B cell (primary cell): Measurements from ENCODE around the gene HOXC9. TPM values are rescaled to one million over a fixed set of nuclear protein-coding genes. Genes with fewer than 3 reads are reported as not detected.

Experiments used
- ATAC-seq: fragments of 200-7000 bp; cut with Tn5 transposase; one replicate; pipeline ENCODE4 v1.10.0; 2021; ENCODE audit warnings: low read depth, mild to moderate bottlenecking, moderate number of reproducible peaks, moderate library complexity
- CTCF ChIA-PET: fragments of 350-600 bp; sonication (Branson Sonifier 250); formaldehyde crosslinking; loops from one replicate; lab custom pipeline; 2021; ENCODE audit warnings: antibody characterized with exemption, inconsistent platforms; lab: Charles Lee
- POLR2A ChIA-PET: fragments of 350-600 bp; sonication (Branson Sonifier 250); formaldehyde crosslinking; loops from one replicate; lab custom pipeline; 2021; ENCODE audit warnings: antibody characterized with exemption; lab: Charles Lee
- DNase-seq: peaks from one replicate; pipeline ENCODE4 v3.0.0; 2013
- H2AFZ ChIP-seq: 2 replicates; pipeline ENCODE4 v1.6.1; 2012; ENCODE audit warnings: mild to moderate bottlenecking, low read depth, low read length; ENCODE audit not compliant: insufficient read depth, poor library complexity, severe bottlenecking
- H3K27ac ChIP-seq, 2 donors: 1 replicate in 1 of 2; 2 replicates in 1 of 2; pipeline ENCODE4 v1.5.1; 2012 to 2013; ENCODE audit warnings: low read length in 2 of 2, mild to moderate bottlenecking in 2 of 2, moderate library complexity in 1 of 2
- H3K27me3 ChIP-seq, 4 experiments: fragments of 200-600 bp in 1 of 4; sonication (generic) in 1 of 4; replicated peaks in 1 of 4; 1 replicate in 2 of 4; 2 replicates in 2 of 4; pipeline versions ENCODE4 v1.6.1 to v1.7.0; 2013 to 2016; ENCODE audit warnings: low read length in 3 of 4, mild to moderate bottlenecking in 2 of 4, mixed read lengths in 1 of 4, moderate library complexity in 1 of 4; ENCODE audit not compliant: insufficient read depth in 4 of 4, control insufficient read depth in 3 of 4; ENCODE audit errors: control extremely low read depth in 1 of 4
- H3K36me3 ChIP-seq, 2 experiments: replicated peaks in 1 of 2; 1 replicate in 1 of 2; 2 replicates in 1 of 2; pipeline versions ENCODE4 v1.6.1 to v1.7.1; 2013; ENCODE audit warnings: low read length in 1 of 2; ENCODE audit not compliant: insufficient read depth in 2 of 2, control insufficient read depth in 1 of 2; ENCODE audit errors: control extremely low read depth in 1 of 2, extremely low read depth in 1 of 2
- H3K4me1 ChIP-seq, 2 donors: fragments of 200-600 bp in 1 of 2; sonication (generic) in 1 of 2; 1 replicate in 1 of 2; 2 replicates in 1 of 2; pipeline versions ENCODE4 v1.5.1 to v1.6.1; 2013 to 2017; ENCODE audit warnings: low read length in 2 of 2; ENCODE audit not compliant: control insufficient read depth in 2 of 2, insufficient read depth in 2 of 2
- H3K4me2 ChIP-seq: replicated peaks from 2 replicates; pipeline ENCODE3; 2012; ENCODE audit warnings: mild to moderate bottlenecking, low read depth, low read length; ENCODE audit not compliant: poor library complexity, severe bottlenecking
- H3K4me3 ChIP-seq, 5 experiments: fragments of 200-600 bp in 1 of 5; sonication (generic) in 1 of 5; 1 replicate in 3 of 5; 2 replicates in 2 of 5; pipeline versions ENCODE4 v1.5.1 to v1.7.0; 2011 to 2016; ENCODE audit warnings: low read length in 4 of 5, mild to moderate bottlenecking in 4 of 5, low read depth in 2 of 5, control low read depth in 1 of 5, moderate library complexity in 1 of 5; ENCODE audit not compliant: insufficient read depth in 1 of 5; ENCODE audit errors: control extremely low read depth in 1 of 5, extremely low read depth in 1 of 5
- H3K79me2 ChIP-seq: fragments of 200-600 bp; sonication (generic); one replicate; pipeline ENCODE4 v1.6.0; 2016; ENCODE audit warnings: low read length; ENCODE audit not compliant: control insufficient read depth, insufficient read depth
- H3K9ac ChIP-seq: fragments of 200-600 bp; sonication (generic); 2 replicates; pipeline ENCODE4 v1.6.1; 2017; ENCODE audit warnings: mild to moderate bottlenecking, low read length, moderate library complexity
- H3K9me3 ChIP-seq, 3 donors: one replicate each; pipeline versions ENCODE4 v1.6.1 to v1.7.1; 2013; ENCODE audit warnings: low read length in 2 of 3; ENCODE audit not compliant: control insufficient read depth in 2 of 3, insufficient read depth in 1 of 3; ENCODE audit errors: control extremely low read depth in 1 of 3
- H4K20me1 ChIP-seq: 2 replicates; pipeline ENCODE4 v1.6.0; 2012; ENCODE audit warnings: mild to moderate bottlenecking, low read length; ENCODE audit not compliant: insufficient read depth, control insufficient read depth, poor library complexity, severe bottlenecking
- H3K27ac Mint-ChIP-seq: one replicate; pipeline ENCODE4 v1.8.0; 2021; ENCODE audit warnings: mixed read lengths
- H3K27me3 Mint-ChIP-seq: one replicate; pipeline ENCODE4 v1.8.0; 2021; ENCODE audit warnings: mixed read lengths
- H3K4me1 Mint-ChIP-seq: one replicate; pipeline ENCODE4 v1.8.0; 2021; ENCODE audit warnings: mixed read lengths
- H3K4me3 Mint-ChIP-seq: one replicate; pipeline ENCODE4 v1.8.0; 2021; ENCODE audit warnings: mixed read lengths
- H3K9me3 Mint-ChIP-seq: one replicate; pipeline ENCODE4 v1.8.0; 2022; ENCODE audit warnings: mixed read lengths; ENCODE audit not compliant: insufficient read depth
- EZH2 ChIP-seq: IDR thresholded peaks from 2 replicates; pipeline ENCODE4 v1.6.1; 2012; ENCODE audit warnings: borderline replicate concordance, low read depth, mild to moderate bottlenecking, moderate library complexity, low read length; ENCODE audit not compliant: insufficient read depth, poor library complexity, severe bottlenecking
- WGBS: methylation state at CpG from one replicate; pipeline ENCODE4 v1.1.5; 2013; ENCODE audit warnings: missing lambda C conversion rate; ENCODE audit not compliant: insufficient coverage; 5-methylcytosine and 5-hydroxymethylcytosine counted together
- intact Hi-C: fragments of 100-400 bp; cut with micrococcal nuclease; formaldehyde crosslinking; loops from one replicate; pipeline ENCODE4 v1.10.0; 2022
- polyA plus RNA-seq: library from polyadenylated mRNA; depleted of rRNA; stranded (reverse); fragments of >200 nt; gene quantifications from 2 replicates; pipeline ENCODE4 v1.2.3, GENCODE V29; 2012
- total RNA-seq, 2 donors: library from RNA; stranded (reverse); fragments of 120-200 nt in 1 of 2; gene quantifications; 1 replicate in 1 of 2; 2 replicates in 1 of 2; pipeline versions ENCODE4 v1.2.3 to v1.2.4, GENCODE V29; 2013 to 2022
- TF ChIP-seq, protein P1 (sequence below): fragments of 200-600 bp; IDR thresholded peaks from one replicate; pipeline ENCODE4 v1.8.0; 2022; ENCODE audit warnings: antibody characterized with exemption, mild to moderate bottlenecking

The HOXC9 gene
- total and polyA plus RNA-seq, 2 donors (not counting 1 experiment from before 2014, with no cell fraction given) = not detected

DNA sequence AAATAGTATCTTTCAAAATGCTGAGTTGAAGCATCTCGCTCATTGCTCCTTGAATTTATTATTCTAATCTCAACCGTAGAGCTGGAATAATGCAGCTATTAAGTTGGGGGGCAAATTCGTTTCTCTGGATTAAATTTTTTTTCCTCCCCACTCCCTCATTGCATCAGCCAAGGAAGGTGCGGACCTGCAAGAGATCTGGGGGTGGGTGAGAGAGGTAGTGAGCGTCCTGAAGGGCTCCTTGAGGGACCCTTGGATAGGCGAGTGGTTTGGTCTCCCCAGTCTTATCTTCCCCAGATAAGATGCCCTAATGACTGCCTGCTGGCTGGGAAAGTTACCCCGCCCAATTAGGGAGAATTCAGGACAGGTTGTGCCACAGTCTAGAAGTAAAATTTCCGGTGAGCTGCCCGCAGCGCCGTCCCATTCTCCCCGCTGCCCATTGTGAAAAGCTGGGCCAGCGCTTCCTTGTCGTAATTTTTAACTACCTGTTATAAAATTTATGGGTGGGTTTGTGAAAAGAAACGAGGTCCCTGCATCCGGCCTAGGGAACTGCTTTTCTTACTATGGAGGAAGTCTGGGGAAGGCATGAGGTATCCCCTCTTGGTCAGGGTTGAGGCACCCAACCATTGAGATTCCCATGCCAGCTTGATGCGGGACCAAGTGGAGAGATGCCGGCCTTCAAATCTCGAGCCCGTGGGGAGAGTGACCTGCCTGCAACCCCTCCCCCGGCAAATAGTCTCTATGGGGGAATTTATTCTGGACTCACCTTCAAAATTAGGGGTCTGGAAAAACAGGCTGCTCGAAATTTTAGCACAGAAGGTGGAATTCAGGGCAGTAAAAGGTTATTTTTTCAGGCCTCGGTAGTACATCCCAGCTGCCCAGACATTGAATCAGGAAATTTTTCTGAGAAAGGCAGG, 15.3 kb downstream of the HOXC9 start:
- H4K20me1 ChIP-seq = no peaks in the 10 kb centered on the region
- no peak overlapping the region for H2AFZ ChIP-seq
- H3K79me2 ChIP-seq = no peaks in the 10 kb centered on the region
- H3K4me3 ChIP-seq = no peak overlapping the region
- no peak overlapping the region for H3K27ac Mint-ChIP-seq
- intact Hi-C loops = no loop called here
- ChIA-PET POLR2A (interaction anchor here (0.7 kb wide), 1 partner anchor 12 kb away, joined by 4 read pairs; no protein-coding TSS in a partner anchor), CTCF (interaction anchor here (0.7 to 3.9 kb wide), 6 partner anchors 9 to 193 kb away, joined by 3 to 31 read pairs (median 8); partner anchors contain the start of gene HOXC5)
- no peak overlapping the region for H3K4me2 ChIP-seq
- no peak overlapping the region for H3K4me3 Mint-ChIP-seq
- peaks cover 0 to 91% (median 73%) of the 10 kb centered on the region in 4 experiments for H3K27me3 ChIP-seq
- H3K4me1 ChIP-seq = peaks cover 30 to 50% of the 10 kb centered on the region in 2 donors
- H3K27me3 Mint-ChIP-seq = peaks cover 71% of the 10 kb centered on the region
- no peak overlapping the region for H3K9ac ChIP-seq
- H3K9me3 ChIP-seq = peaks cover 0 to 46% (median 6%) of the 10 kb centered on the region in 3 donors
- H3K4me1 Mint-ChIP-seq = peaks cover 31% of the 10 kb centered on the region
- TF ChIP-seq, protein P1, sequence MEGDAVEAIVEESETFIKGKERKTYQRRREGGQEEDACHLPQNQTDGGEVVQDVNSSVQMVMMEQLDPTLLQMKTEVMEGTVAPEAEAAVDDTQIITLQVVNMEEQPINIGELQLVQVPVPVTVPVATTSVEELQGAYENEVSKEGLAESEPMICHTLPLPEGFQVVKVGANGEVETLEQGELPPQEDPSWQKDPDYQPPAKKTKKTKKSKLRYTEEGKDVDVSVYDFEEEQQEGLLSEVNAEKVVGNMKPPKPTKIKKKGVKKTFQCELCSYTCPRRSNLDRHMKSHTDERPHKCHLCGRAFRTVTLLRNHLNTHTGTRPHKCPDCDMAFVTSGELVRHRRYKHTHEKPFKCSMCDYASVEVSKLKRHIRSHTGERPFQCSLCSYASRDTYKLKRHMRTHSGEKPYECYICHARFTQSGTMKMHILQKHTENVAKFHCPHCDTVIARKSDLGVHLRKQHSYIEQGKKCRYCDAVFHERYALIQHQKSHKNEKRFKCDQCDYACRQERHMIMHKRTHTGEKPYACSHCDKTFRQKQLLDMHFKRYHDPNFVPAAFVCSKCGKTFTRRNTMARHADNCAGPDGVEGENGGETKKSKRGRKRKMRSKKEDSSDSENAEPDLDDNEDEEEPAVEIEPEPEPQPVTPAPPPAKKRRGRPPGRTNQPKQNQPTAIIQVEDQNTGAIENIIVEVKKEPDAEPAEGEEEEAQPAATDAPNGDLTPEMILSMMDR = no peak
- no peak for TF ChIP-seq EZH2
- ATAC-seq = no peak
- no peak for DNase-seq
- 10% methylated on average over 14 of the region's 23 CpGs for WGBS
- no peak overlapping the region for H3K27ac ChIP-seq
- H3K9me3 Mint-ChIP-seq = no peaks in the 10 kb centered on the region
- no peaks in the 10 kb centered on the region for H3K36me3 ChIP-seq

DNA sequence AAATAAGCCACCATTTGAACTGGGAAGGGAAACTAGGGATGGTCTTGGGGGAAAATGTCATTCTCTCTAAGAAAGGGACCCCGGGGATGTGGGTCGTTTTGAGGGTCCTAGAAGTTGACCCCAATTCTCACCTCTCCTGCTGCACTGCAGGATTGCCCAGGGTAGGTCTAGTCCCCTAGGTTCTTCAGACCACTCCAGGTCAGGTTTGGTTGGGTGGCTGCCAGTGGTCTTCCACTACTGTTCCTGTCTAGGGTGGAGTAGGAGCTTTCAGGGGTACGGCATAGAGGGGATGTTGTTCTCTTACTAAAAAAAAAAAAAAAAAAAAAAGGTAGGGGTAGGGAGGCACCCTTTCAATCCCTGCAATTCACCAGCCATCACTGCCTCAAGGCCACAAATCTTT, 16.1 kb downstream of the HOXC9 start:
- H3K27me3 ChIP-seq = peaks cover 0 to 90% (median 71%) of the 10 kb centered on the region in 4 experiments
- H3K4me2 ChIP-seq = no peak overlapping the region
- Mint-ChIP-seq H3K9me3 (no peaks in the 10 kb centered on the region), H3K4me3 (no peak overlapping the region), H3K4me1 (peaks cover 28% of the 10 kb centered on the region), H3K27me3 (peaks cover 65% of the 10 kb centered on the region), H3K27ac (no peak overlapping the region)
- TF ChIP-seq, protein P1 = no peak
- TF ChIP-seq EZH2 = no peak
- WGBS = no CpG with 5 or more reads among the region's 3 CpGs
- intact Hi-C loops = no loop called here
- no peaks in the 10 kb centered on the region for H3K79me2 ChIP-seq
- DNase-seq = no peak
- no peaks in the 10 kb centered on the region for H3K36me3 ChIP-seq
- H3K4me3 ChIP-seq = no peak overlapping the region
- no peaks in the 10 kb centered on the region for H4K20me1 ChIP-seq
- ATAC-seq = no peak
- H3K9me3 ChIP-seq = peaks cover 0 to 45% (median 6%) of the 10 kb centered on the region in 3 donors
- no peak overlapping the region for H2AFZ ChIP-seq
- H3K9ac ChIP-seq = no peak overlapping the region
- POLR2A ChIA-PET = no interaction called here
- H3K27ac ChIP-seq = no peak overlapping the region
- CTCF ChIA-PET = interaction anchor here (1.2 to 3.9 kb wide), 5 partner anchors 12 to 185 kb away, joined by 3 to 31 read pairs (median 11); partner anchors contain the start of genes HOXC5 and HOXC6
- peaks cover 29 to 48% of the 10 kb centered on the region in 2 donors for H3K4me1 ChIP-seq
